Measurements from ENCODE around the gene IDUA.

- TF ChIP-seq CTCF (IDR thresholded peaks at IDR 0.05; ENCODE audit: low read depth, low read length) (no peak), EZH2phosphoT487 (IDR thresholded peaks at IDR 0.05; ENCODE audit: low read depth) (no peak)
Measured at GRCh38 chr4:954211-955020, 32.4 kb upstream of the IDUA start.

Measured in OCI-LY3 (cell line).